Endothelial cell of umbilical vein (primary cell): ENCODE measurements around the gene TBX2. TPM values are rescaled to one million over a fixed set of nuclear protein-coding genes. Genes with fewer than 3 reads are reported as not detected.

ENCODE experiments used
- BruUV-seq: library from RNA; stranded (reverse); fragments of 400-500 nt; replicated peaks from 2 replicates; lab custom pipeline; 2021; lab: Mats Ljungman, UMichigan
- CTCF ChIA-PET: fragments of 300-600, 350-600 bp; sonication (Branson Sonifier 250); formaldehyde crosslinking; loops from one replicate; lab custom pipeline; 2021; ENCODE audit warnings: antibody characterized with exemption, inconsistent platforms; lab: Charles Lee
- POLR2A ChIA-PET: fragments of 300-600, 350-600 bp; sonication (Branson Sonifier 250); formaldehyde crosslinking; loops from one replicate; lab custom pipeline; 2021; ENCODE audit warnings: antibody characterized with exemption, inconsistent platforms; lab: Charles Lee
- DNase-seq: peaks from one replicate; pipeline ENCODE4 v3.0.0-alpha.2; 2011; ENCODE audit warnings: low read depth, low spot score
- FAIRE-seq: peaks from 2 replicates; lab custom pipeline; 2011; peaks lifted over from hg19 to GRCh38; lab: Jason Lieb, UNC
- H2AFZ ChIP-seq: 2 replicates; pipeline ENCODE4 v1.6.0; 2012; ENCODE audit warnings: low read depth, low read length, control low read depth, inconsistent platforms
- H3K27ac ChIP-seq: 2 replicates; pipeline ENCODE4 v1.5.1; 2011; ENCODE audit warnings: low read depth, mild to moderate bottlenecking, control low read depth, low read length, moderate library complexity; ENCODE audit not compliant: insufficient read depth
- H3K27me3 ChIP-seq, 2 experiments: 2 replicates each; pipeline versions ENCODE4 v1.6.0 to v1.6.1; 2011; ENCODE audit warnings: low read length in 2 of 2, mixed read lengths in 1 of 2; ENCODE audit not compliant: control insufficient read depth in 2 of 2, insufficient read depth in 2 of 2
- H3K36me3 ChIP-seq, 2 experiments: 2 replicates in 1 of 2; 3 replicates in 1 of 2; pipeline ENCODE4 v1.5.1; 2011; ENCODE audit warnings: low read length in 2 of 2, mild to moderate bottlenecking in 1 of 2, moderate library complexity in 1 of 2; ENCODE audit not compliant: control insufficient read depth in 2 of 2, insufficient read depth in 2 of 2; ENCODE audit errors: extremely low read depth in 1 of 2
- H3K4me1 ChIP-seq: 3 replicates; pipeline ENCODE4 v1.5.1; 2011; ENCODE audit warnings: mild to moderate bottlenecking, low read length; ENCODE audit not compliant: control insufficient read depth, insufficient read depth; ENCODE audit errors: extremely low read depth
- H3K4me2 ChIP-seq: 2 replicates; pipeline ENCODE4 v1.6.1; 2011; ENCODE audit warnings: low read length, control low read depth, mixed read lengths; ENCODE audit not compliant: insufficient read depth
- H3K4me3 ChIP-seq, 3 experiments: fragments of 200-600 bp in 1 of 3; sonication (generic), shearing (Covaris generic) in 1 of 3; replicated peaks in 1 of 3; 2 replicates each; pipeline ENCODE4 v1.5.1; 2011 to 2016; ENCODE audit warnings: control low read depth in 3 of 3, low read length in 3 of 3, mild to moderate bottlenecking in 2 of 3, inconsistent platforms in 1 of 3, low read depth in 1 of 3, moderate library complexity in 1 of 3; ENCODE audit not compliant: insufficient read depth in 1 of 3
- H3K79me2 ChIP-seq: 2 replicates; pipeline ENCODE4 v1.6.0; 2012; ENCODE audit warnings: low read length, inconsistent platforms; ENCODE audit not compliant: control insufficient read depth, insufficient read depth
- H3K9ac ChIP-seq: replicated peaks from 2 replicates; pipeline ENCODE3; 2011; ENCODE audit warnings: low read length, control low read depth; ENCODE audit not compliant: insufficient read depth; ENCODE audit errors: extremely low read depth
- H3K9me1 ChIP-seq: replicated peaks from 3 replicates; pipeline ENCODE4 v1.6.0; 2011; ENCODE audit warnings: mild to moderate bottlenecking, low read length; ENCODE audit not compliant: control insufficient read depth, insufficient read depth; ENCODE audit errors: extremely low read depth
- H3K9me3 ChIP-seq: replicated peaks from 2 replicates; pipeline ENCODE4 v1.5.1; 2012; ENCODE audit warnings: low read length, inconsistent platforms; ENCODE audit not compliant: control insufficient read depth, insufficient read depth
- H4K20me1 ChIP-seq: replicated peaks from 2 replicates; pipeline ENCODE3; 2011; ENCODE audit warnings: mild to moderate bottlenecking, low read length; ENCODE audit not compliant: control insufficient read depth, insufficient read depth; ENCODE audit errors: extremely low read depth
- EZH2 ChIP-seq: IDR thresholded peaks from 2 replicates; pipeline ENCODE4 v1.6.1; 2012; ENCODE audit warnings: borderline replicate concordance, low read depth, mild to moderate bottlenecking, moderate library complexity, low read length, inconsistent platforms; ENCODE audit not compliant: severe bottlenecking
- FOS ChIP-seq: IDR thresholded peaks from 2 replicates; pipeline ENCODE4 v1.6.1; 2011; ENCODE audit warnings: mild to moderate bottlenecking, low read length, moderate library complexity, borderline replicate concordance; ENCODE audit not compliant: insufficient read depth
- GATA2 ChIP-seq: IDR thresholded peaks from 2 replicates; pipeline ENCODE4 v1.7.0; 2011; ENCODE audit warnings: low read depth, mild to moderate bottlenecking, moderate library complexity, mixed read lengths, low read length; ENCODE audit not compliant: insufficient read length, insufficient read depth
- JUN ChIP-seq: IDR thresholded peaks from 2 replicates; pipeline ENCODE4 v1.6.1; 2011; ENCODE audit warnings: borderline replicate concordance, low read depth; ENCODE audit not compliant: insufficient read length, insufficient read depth
- MAX ChIP-seq: IDR thresholded peaks from 2 replicates; pipeline ENCODE4 v1.6.1; 2011; ENCODE audit not compliant: insufficient read depth, insufficient read length
- MYC ChIP-seq: IDR thresholded peaks from one replicate; pipeline ENCODE4 v1.6.1; 2011; ENCODE audit warnings: mild to moderate bottlenecking, low read depth, low read length
- POLR2A ChIP-seq: IDR thresholded peaks from 2 replicates; pipeline ENCODE4 v1.6.1; 2012; ENCODE audit warnings: low read depth, mild to moderate bottlenecking, control low read depth, low read length
- POLR2AphosphoS5 ChIP-seq: IDR thresholded peaks from 2 replicates; pipeline ENCODE4 v1.6.1; 2012; ENCODE audit warnings: low read depth, mild to moderate bottlenecking, control low read depth, low read length, moderate library complexity; ENCODE audit not compliant: insufficient read depth
- dilution Hi-C: fragments of 300-500 bp; cut with MboI; formaldehyde crosslinking; loops from one replicate; pipeline ENCODE4 v1.15.0; 2019; ENCODE audit warnings: low sequenced_read_pairs; ENCODE audit not compliant: extremely low pct_ligation_motif_present
- intact Hi-C: fragments of 100-400 bp; cut with micrococcal nuclease; formaldehyde crosslinking; loops from one replicate; pipeline ENCODE4 v1.10.0; 2022
- polyA plus RNA-seq, 4 experiments: library from polyadenylated mRNA; depleted of rRNA in 3 of 4; stranded (reverse) in 3 of 4; unstranded in 1 of 4; fragments of >200 nt; gene quantifications; 2 replicates each; pipeline versions ENCODE4 v1.2.1 to v1.2.3, GENCODE V29; 2011 to 2012; ENCODE audit warnings: missing spikeins in 1 of 4
- total RNA-seq: library from RNA; stranded (reverse); gene quantifications from 2 replicates; pipeline ENCODE4 v1.2.3, GENCODE V29; 2021
- TF ChIP-seq, protein P1 (sequence below), 2 donors: IDR thresholded peaks; 1 replicate in 1 of 2; 2 replicates in 1 of 2; pipeline ENCODE4 v1.5.1; 2011; ENCODE audit warnings: low read length in 2 of 2, mild to moderate bottlenecking in 2 of 2, moderate library complexity in 2 of 2, control low read depth in 1 of 2, inconsistent platforms in 1 of 2, low read depth in 1 of 2; ENCODE audit not compliant: insufficient read depth in 1 of 2; ENCODE audit errors: extremely low read depth in 1 of 2

TBX2 gene
- total and polyA plus RNA-seq, 2 donors (not counting 3 experiments of a cell fraction or from before 2014, with no cell fraction given) = not detected

GRCh38 chr17:61410141-61411010 is 10.7 kb downstream of the TBX2 start:
- no peak overlapping the region for H3K4me3 ChIP-seq
- no peak overlapping the region for H3K4me2 ChIP-seq
- dilution Hi-C loops (no loop called here), intact Hi-C loops (no loop called here)
- peaks cover 14% of the 10 kb centered on the region for H3K4me1 ChIP-seq
- peak; percentile 55 for DNase-seq
- peaks cover 51 to 56% of the 10 kb centered on the region in 2 experiments for H3K27me3 ChIP-seq
- H4K20me1 ChIP-seq = no peaks in the 10 kb centered on the region
- no peaks in the 10 kb centered on the region for H3K36me3 ChIP-seq
- H3K9me3 ChIP-seq = no peaks in the 10 kb centered on the region
- H2AFZ ChIP-seq = no peak overlapping the region
- FAIRE-seq = peak; percentile 58
- POLR2A ChIA-PET = no interaction called here
- CTCF ChIA-PET = interaction anchor here (0.9 to 6.4 kb wide), 10 partner anchors 11 to 690 kb away, joined by 3 to 53 read pairs (median 10); partner anchors contain the start of gene TBX2
- no peak for TF ChIP-seq MAX
- peak; percentile 84 for TF ChIP-seq EZH2
- TF ChIP-seq, protein P1, sequence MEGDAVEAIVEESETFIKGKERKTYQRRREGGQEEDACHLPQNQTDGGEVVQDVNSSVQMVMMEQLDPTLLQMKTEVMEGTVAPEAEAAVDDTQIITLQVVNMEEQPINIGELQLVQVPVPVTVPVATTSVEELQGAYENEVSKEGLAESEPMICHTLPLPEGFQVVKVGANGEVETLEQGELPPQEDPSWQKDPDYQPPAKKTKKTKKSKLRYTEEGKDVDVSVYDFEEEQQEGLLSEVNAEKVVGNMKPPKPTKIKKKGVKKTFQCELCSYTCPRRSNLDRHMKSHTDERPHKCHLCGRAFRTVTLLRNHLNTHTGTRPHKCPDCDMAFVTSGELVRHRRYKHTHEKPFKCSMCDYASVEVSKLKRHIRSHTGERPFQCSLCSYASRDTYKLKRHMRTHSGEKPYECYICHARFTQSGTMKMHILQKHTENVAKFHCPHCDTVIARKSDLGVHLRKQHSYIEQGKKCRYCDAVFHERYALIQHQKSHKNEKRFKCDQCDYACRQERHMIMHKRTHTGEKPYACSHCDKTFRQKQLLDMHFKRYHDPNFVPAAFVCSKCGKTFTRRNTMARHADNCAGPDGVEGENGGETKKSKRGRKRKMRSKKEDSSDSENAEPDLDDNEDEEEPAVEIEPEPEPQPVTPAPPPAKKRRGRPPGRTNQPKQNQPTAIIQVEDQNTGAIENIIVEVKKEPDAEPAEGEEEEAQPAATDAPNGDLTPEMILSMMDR (IDR thresholded peaks at IDR 0.05; ENCODE audit: extremely low read depth in 1 of 2, insufficient read depth in 1 of 2, low read depth in 1 of 2, low read length in 2 of 2) = peak; percentile 52 to 79
- TF ChIP-seq MYC = no peak
- TF ChIP-seq JUN = no peak
- peak; percentile 22 for TF ChIP-seq POLR2AphosphoS5
- TF ChIP-seq FOS = no peak
- TF ChIP-seq GATA2 = no peak
- no peak for TF ChIP-seq POLR2A
- no peaks in the 10 kb centered on the region for H3K79me2 ChIP-seq
- H3K9ac ChIP-seq = no peak overlapping the region
- no peaks in the 10 kb centered on the region for H3K9me1 ChIP-seq
- BruUV-seq = no TSS peak
- H3K27ac ChIP-seq = no peak overlapping the region
